GM10248 (cell line): ENCODE results near the gene VSTM2B.

Experiments
- CTCF ChIA-PET: fragments of 300-600 bp; sonication (Branson Sonifier 250); formaldehyde crosslinking; extraction: SDS; loops from one replicate; lab custom pipeline; 2021; ENCODE audit warnings: antibody characterized with exemption; lab: Yijun Ruan, JAX
- POLR2A ChIA-PET: fragments of 350-650 bp; sonication (Branson Sonifier 250); formaldehyde crosslinking; extraction: SDS; loops from one replicate; lab custom pipeline; 2020; ENCODE audit warnings: antibody characterized with exemption; lab: Yijun Ruan, JAX
- DNase-seq: peaks from one replicate; pipeline ENCODE4 v3.0.0; 2012; ENCODE audit errors: extremely low spot score
- TF ChIP-seq, protein P1 (sequence below): IDR thresholded peaks from 2 replicates; pipeline ENCODE4 v1.5.1; 2012; ENCODE audit warnings: mild to moderate bottlenecking, low read depth; ENCODE audit errors: extremely low read depth, missing control alignments, control extremely low read depth

Gene VSTM2B

DNA sequence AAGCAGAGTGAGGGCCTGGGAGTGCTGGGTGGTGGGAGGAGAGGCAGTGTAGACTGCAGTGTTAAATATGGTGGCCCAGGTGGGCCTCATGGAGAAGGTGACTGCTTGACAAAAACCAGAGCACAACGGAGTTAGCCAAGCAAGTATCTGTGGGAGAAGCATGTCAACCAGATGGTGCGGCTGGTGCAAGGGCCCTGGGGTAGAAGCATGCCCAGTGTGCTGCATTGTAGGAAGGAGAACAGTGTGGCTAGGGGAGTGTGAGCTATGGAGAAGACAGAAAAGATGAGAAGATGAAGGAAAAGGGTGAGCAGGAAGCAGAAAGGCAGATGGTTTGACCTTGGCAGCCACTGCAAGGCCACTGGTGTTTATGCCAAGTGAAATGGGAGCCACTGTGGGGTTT is 2.2 kb upstream of the VSTM2B start:
- TF ChIP-seq, protein P1, sequence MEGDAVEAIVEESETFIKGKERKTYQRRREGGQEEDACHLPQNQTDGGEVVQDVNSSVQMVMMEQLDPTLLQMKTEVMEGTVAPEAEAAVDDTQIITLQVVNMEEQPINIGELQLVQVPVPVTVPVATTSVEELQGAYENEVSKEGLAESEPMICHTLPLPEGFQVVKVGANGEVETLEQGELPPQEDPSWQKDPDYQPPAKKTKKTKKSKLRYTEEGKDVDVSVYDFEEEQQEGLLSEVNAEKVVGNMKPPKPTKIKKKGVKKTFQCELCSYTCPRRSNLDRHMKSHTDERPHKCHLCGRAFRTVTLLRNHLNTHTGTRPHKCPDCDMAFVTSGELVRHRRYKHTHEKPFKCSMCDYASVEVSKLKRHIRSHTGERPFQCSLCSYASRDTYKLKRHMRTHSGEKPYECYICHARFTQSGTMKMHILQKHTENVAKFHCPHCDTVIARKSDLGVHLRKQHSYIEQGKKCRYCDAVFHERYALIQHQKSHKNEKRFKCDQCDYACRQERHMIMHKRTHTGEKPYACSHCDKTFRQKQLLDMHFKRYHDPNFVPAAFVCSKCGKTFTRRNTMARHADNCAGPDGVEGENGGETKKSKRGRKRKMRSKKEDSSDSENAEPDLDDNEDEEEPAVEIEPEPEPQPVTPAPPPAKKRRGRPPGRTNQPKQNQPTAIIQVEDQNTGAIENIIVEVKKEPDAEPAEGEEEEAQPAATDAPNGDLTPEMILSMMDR: no peak
- no peak for DNase-seq
- POLR2A ChIA-PET: no interaction called here
- CTCF ChIA-PET: interaction anchor here (1.0 to 1.3 kb wide), 2 partner anchors 13 to 260 kb away, joined by 3 read pairs; no protein-coding TSS in a partner anchor

DNA sequence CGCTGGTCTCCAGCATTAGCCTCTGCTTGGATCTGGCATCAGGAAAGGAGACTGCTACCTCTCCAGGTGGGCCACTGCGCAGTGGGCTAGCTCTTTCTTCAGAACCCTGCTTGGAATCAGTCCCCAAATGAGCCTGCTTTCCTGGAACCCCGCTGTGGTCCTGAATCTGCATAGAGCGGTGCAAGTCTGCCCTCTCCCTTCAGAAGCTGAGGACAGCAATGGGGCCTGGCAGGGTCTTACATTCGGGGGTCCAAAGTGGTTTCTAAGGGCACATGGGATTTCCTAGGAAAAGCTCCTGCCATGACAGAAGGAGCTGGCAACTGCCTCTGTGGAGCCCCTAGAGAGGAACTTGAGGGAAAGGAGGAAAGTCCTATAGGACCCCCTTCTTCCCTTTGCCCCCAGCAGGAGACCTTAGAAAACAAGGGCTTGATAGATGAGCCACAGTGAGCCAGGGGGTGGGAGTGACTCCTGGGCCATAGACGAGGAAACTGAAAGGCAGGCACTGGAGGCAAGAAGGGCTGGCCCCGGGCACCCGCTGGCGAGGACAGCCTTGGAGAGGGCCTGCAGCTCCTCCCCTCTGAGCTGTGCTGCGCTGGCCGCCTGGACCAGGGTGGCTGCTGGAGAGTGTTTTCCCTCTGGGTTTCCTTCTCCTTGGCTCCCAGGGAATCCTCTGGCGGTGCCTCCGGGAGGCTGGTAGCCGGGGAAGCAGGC is 1.4 kb upstream of the VSTM2B start:
- no peak for DNase-seq
- ChIA-PET CTCF (no interaction called here), POLR2A (no interaction called here)
- TF ChIP-seq, protein P1: no peak

DNA sequence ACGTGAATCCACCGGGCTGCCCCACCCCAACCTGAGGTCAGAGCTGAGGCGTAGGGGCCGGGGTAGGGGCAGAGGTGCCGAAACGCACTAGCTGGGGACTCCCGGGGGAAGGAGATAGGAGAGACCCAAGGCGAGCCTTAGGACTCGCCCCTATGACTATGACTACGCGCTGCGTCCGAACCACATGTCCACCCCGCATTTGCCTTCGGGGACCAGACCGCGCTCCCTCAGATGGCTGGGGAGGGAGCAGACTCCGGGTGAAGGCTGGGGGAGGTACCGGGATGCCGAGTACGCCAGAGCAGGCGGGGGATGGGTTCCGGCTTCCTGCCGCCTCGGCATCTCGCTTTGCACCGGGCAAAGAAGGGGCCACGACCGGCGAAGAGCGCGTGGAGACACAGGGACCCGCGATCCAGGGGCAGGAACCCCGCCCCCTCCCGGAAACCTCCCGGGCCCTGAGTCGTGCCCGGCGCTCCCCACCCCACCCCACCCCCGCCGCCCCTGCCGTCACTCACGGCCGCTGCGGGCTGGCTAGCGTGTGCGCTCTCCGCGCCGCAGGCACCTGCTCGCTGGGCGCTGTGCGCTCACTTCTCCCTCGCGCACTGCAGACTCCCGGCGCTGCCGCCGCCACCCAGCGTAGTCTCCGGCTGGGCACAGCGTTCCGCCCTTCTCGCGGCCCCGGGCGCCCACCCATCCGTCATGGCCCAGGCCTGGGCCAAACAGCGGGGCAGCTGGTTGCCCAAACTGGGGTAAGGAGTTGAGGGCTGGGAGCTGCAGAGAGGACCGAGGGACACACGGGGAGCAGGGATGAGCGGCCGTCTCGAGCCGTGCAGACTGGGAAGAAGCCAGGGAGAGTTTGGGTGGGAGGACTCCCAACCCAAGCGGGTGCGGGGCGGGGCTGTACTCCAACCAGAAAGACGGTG is 622 bp upstream of the VSTM2B start:
- ChIA-PET CTCF (no interaction called here), POLR2A (no interaction called here)
- TF ChIP-seq, protein P1: no peak
- no peak for DNase-seq

DNA sequence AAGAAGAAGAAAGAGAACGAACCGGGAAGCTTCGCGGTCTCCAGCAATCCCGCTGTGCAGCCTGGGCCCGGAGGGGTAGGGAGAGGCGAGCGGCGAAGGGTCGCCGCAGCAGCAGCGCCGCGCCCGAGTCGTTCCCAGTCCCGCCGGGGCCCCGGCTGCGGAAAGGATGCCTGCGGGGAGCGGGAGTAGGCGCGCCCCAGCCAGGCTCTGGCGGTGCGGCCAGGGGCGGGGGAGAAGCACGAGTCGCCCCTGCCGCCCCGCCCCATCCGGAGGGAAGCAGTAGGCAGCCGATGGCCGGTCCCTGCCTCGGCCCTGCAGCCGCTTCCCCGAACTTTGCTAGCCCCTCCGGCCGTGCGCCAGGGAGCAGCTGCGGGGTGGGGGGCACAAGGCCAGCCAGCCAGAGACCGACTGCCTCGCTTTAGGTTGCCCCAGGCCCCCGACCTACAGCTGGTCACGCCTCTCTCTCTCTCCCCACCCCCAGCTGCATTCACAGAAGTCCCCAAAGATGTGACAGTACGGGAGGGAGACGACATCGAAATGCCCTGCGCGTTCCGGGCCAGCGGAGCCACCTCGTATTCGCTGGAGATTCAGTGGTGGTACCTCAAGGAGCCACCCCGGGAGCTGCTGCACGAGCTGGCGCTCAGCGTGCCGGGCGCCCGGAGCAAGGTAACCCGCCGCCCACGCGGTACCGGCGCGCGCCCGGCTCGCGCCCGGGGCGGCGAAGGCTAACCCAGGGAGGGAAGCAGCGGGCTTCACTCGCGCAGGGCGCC is 1.1 kb downstream of the VSTM2B start:
- TF ChIP-seq, protein P1: no peak
- DNase-seq: no peak
- POLR2A ChIA-PET: no interaction called here
- CTCF ChIA-PET: interaction anchor here (1.1 kb wide), 1 partner anchor 37 kb away, joined by 3 read pairs; no protein-coding TSS in a partner anchor

DNA sequence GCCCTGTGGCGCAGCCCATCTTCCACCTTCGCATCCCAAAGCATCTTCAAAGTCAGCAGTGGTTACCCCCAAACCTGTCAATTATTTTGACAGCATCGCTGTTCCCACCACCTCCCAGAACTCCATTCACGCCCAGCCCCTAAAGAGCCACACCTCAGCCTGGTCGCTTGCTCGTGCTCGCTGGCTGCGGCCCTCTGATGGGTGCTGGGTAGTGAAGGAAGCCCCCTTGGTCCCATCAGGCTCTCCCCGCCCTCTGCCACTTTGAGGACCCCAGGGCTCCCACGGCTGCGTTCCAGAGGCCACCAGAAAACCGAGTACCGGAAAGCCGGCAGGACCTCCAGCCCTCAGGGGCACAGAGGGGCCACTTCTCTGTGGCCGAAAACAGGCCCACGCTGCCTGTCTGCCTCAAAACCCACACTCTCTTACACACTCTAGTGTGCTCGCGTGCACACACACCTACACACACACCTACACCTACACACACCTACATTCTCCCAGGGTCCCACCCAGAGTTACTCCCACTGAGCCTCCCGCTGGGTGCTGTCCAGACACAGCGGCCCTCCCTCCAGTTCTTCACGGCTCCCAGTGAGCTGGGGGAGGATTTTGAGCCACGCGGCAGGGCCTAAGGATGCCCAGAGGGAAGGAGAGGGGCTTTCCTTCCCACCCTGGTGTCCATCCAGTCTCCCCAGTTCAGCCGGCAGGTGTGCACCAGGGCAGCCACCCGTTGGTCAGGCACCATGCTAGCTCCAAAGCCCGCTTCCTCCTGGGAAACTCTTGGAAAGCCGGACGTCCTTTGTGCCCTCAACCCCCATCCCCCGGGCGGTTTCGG is 1.9 kb downstream of the VSTM2B start:
- TF ChIP-seq, protein P1: no peak
- CTCF ChIA-PET: interaction anchor here (1.0 to 1.3 kb wide), 3 partner anchors 11 to 36 kb away, joined by 3 to 6 read pairs (median 5); no protein-coding TSS in a partner anchor
- POLR2A ChIA-PET: no interaction called here
- DNase-seq: no peak
